CD4-positive, CD25-positive, alpha-beta regulatory T cell (primary cell): ENCODE measurements around the gene ABHD12. TPM values are rescaled to one million over a fixed set of nuclear protein-coding genes. Genes with fewer than 3 reads are reported as not detected.
A peak's percentile ranks its signal among the peaks of the same experiment; 100 is the strongest.

Experiments
- ATAC-seq, 2 donors: fragments of 150-1000 bp; cut with Tn5 transposase; one replicate each; pipeline ENCODE4 v1.10.0; 2021; ENCODE audit warnings: low read depth in 2 of 2, moderate number of reproducible peaks in 2 of 2, moderate library complexity in 1 of 2
- DNase-seq, 3 donors: peaks; one replicate each; pipeline versions ENCODE4 v3.0.0 to v3.0.0-alpha.2; 2012 to 2022; ENCODE audit warnings: mixed read lengths in 1 of 3
- H3K27ac ChIP-seq: one replicate; pipeline ENCODE4 v1.7.0; 2013; ENCODE audit warnings: mild to moderate bottlenecking, low read length; ENCODE audit not compliant: insufficient read depth, poor library complexity, severe bottlenecking
- H3K27me3 ChIP-seq: one replicate; pipeline ENCODE4 v1.7.0; 2013; ENCODE audit warnings: low read length; ENCODE audit not compliant: control insufficient read depth, insufficient read depth
- H3K36me3 ChIP-seq: one replicate; pipeline ENCODE4 v1.7.0; 2013; ENCODE audit warnings: mild to moderate bottlenecking, low read length, moderate library complexity; ENCODE audit not compliant: control insufficient read depth, insufficient read depth
- H3K4me1 ChIP-seq: 2 replicates; pipeline ENCODE4 v1.7.0; 2013; ENCODE audit warnings: mild to moderate bottlenecking, low read length; ENCODE audit not compliant: insufficient read depth, control insufficient read depth, poor library complexity, severe bottlenecking
- H3K4me3 ChIP-seq: one replicate; pipeline ENCODE4 v1.7.0; 2013; ENCODE audit warnings: low read depth, mild to moderate bottlenecking, low read length, moderate library complexity
- H3K9me3 ChIP-seq, 2 experiments: 1 replicate in 1 of 2; 2 replicates in 1 of 2; pipeline ENCODE4 v1.7.0; 2013; ENCODE audit warnings: low read length in 2 of 2, mild to moderate bottlenecking in 1 of 2, moderate library complexity in 1 of 2; ENCODE audit not compliant: control insufficient read depth in 2 of 2
- H3K27ac Mint-ChIP-seq, 3 donors: one replicate each; pipeline ENCODE4 v1.8.0; 2020 to 2022; ENCODE audit warnings: mild to moderate bottlenecking in 3 of 3, mixed read lengths in 3 of 3, moderate library complexity in 2 of 3
- H3K27me3 Mint-ChIP-seq: one replicate; pipeline ENCODE4 v1.8.0; 2022; ENCODE audit warnings: mild to moderate bottlenecking, mixed read lengths
- H3K36me3 Mint-ChIP-seq: one replicate; pipeline ENCODE4 v1.8.0; 2020; ENCODE audit warnings: mixed read lengths
- H3K4me1 Mint-ChIP-seq, 4 donors: one replicate each; pipeline ENCODE4 v1.8.0; 2020 to 2022; ENCODE audit warnings: mixed read lengths in 4 of 4, mild to moderate bottlenecking in 1 of 4
- H3K4me3 Mint-ChIP-seq, 4 donors: one replicate each; pipeline ENCODE4 v1.8.0; 2020 to 2022; ENCODE audit warnings: mild to moderate bottlenecking in 4 of 4, mixed read lengths in 4 of 4, moderate library complexity in 3 of 4
- H3K9me3 Mint-ChIP-seq, 7 donors: one replicate each; pipeline ENCODE4 v1.8.0; 2020 to 2022; ENCODE audit warnings: mixed read lengths in 7 of 7, mild to moderate bottlenecking in 3 of 7, moderate library complexity in 2 of 7
- polyA plus RNA-seq, 4 donors: library from polyadenylated mRNA; unstranded; fragments of 300-500 nt; fragmentation: Illumina TruSeq; gene quantifications; one replicate each; pipeline ENCODE4 v1.2.3, GENCODE V29; 2021
- total RNA-seq: library from RNA; stranded (reverse); gene quantifications from one replicate; pipeline ENCODE4 v1.2.3, GENCODE V29; 2022

ABHD12 gene
- total and polyA plus RNA-seq, 5 donors from 2014 or later = 26.8 to 44.1 (median 27.9) TPM

DNA sequence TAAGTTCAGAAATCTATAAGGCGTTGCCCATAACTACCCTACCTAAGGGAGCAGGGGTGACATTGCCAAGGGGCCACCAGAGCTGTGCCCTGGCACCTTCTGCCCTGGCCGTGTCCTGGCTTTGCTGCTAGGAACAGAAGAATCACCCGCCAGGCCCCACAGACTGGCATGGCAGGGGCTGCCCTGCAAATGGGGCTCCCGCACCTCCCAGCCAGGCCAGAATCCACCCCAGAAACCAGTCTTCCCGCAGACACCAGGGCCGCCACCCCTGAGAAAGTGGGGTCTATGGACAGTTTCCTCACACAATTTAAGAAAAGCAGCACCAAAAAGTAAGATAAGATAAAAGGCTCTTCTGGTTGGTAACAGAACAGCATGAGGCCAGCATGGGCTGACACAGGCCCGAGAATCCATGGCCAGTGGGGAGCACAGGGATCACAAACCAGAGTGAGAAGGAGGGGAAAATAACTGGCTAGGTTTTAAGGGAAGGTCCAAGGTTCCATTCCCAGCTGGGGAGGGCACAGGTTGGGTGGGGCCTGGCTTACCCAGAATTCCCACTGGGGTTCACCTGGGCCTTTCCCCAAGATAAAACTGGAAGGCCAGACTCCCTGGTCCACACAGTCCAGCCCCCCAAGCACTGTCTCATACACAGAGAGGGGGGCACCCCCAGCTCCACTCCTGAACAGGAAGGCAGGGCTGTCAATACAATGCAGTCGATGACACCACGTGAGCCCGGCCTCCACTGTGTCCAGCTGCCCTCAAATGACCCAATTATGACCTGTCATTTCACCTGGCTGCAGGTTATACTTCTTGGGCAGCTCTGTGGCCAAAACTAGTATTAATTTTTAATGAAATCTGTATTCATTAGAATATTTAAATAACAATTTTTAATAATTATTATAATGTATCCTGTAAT lies 83.4 kb downstream of the ABHD12 start:
- Mint-ChIP-seq H3K4me1 (peaks cover 8 to 15% (median 12%) of the 10 kb centered on the region in 4 donors), H3K27ac (peak overlapping the region in 2 of 3 donors; percentile 46 to 68)
- peaks cover 11% of the 10 kb centered on the region for H3K36me3 ChIP-seq

DNA sequence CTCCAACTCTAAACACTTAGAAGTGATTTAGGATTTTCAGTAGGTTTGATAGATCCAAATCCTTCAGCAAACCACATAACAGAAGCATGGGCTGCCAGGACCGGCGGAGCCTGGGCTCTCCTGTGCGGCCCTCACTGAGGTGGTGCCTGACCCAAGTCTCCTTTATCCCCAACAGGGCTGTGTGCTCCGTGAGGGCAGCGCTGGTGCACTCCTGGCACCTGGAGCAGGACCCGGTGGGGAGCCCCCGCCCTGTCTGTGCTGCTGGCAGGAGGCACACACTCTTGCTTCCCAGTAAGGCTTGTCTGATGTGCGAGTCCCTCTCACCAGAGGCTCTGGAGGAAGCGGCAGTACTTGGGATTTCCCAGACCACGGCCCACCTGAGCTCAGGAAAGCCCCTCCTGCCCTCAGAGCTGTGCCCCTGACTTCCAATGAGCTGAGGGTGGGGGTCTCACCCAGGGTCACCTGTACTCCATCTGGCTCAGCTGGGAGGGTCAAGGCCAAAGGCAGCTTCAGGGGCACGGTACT lies 86.5 kb downstream of the ABHD12 start:
- H3K27ac Mint-ChIP-seq = no peak overlapping the region
- H3K27me3 Mint-ChIP-seq = no peaks in the 10 kb centered on the region
- peaks cover 0 to 2% (median 0%) of the 10 kb centered on the region in 7 donors for H3K9me3 Mint-ChIP-seq
- H3K27me3 ChIP-seq = no peaks in the 10 kb centered on the region
- peaks cover 20% of the 10 kb centered on the region for H3K36me3 ChIP-seq
- ATAC-seq = peak in 1 of 2 donors; percentile 16
- H3K4me3 ChIP-seq = no peak overlapping the region
- H3K27ac ChIP-seq = no peak overlapping the region
- no peaks in the 10 kb centered on the region for H3K9me3 ChIP-seq
- H3K4me1 ChIP-seq = no peaks in the 10 kb centered on the region
- peaks cover 0 to 3% (median 0%) of the 10 kb centered on the region in 4 donors for H3K4me1 Mint-ChIP-seq
- H3K4me3 Mint-ChIP-seq = no peak overlapping the region
- no peak for DNase-seq
- peaks cover 7% of the 10 kb centered on the region for H3K36me3 Mint-ChIP-seq

More for the DNA sequence above, 83.4 kb downstream of the ABHD12 start:
- Histone ChIP-seq H3K27me3 (no peaks in the 10 kb centered on the region), H3K9me3 (no peaks in the 10 kb centered on the region), H3K27ac (no peak overlapping the region), H3K4me3 (no peak overlapping the region), H3K4me1 (peaks cover 16% of the 10 kb centered on the region)
- peak overlapping the region in 1 of 4 donors; percentile 65 for H3K4me3 Mint-ChIP-seq
- DNase-seq = no peak
- no peak for ATAC-seq
- H3K27me3 Mint-ChIP-seq = no peaks in the 10 kb centered on the region
- peaks cover 9% of the 10 kb centered on the region for H3K36me3 Mint-ChIP-seq
- peaks cover 0 to 2% (median 0%) of the 10 kb centered on the region in 7 donors for H3K9me3 Mint-ChIP-seq

DNA sequence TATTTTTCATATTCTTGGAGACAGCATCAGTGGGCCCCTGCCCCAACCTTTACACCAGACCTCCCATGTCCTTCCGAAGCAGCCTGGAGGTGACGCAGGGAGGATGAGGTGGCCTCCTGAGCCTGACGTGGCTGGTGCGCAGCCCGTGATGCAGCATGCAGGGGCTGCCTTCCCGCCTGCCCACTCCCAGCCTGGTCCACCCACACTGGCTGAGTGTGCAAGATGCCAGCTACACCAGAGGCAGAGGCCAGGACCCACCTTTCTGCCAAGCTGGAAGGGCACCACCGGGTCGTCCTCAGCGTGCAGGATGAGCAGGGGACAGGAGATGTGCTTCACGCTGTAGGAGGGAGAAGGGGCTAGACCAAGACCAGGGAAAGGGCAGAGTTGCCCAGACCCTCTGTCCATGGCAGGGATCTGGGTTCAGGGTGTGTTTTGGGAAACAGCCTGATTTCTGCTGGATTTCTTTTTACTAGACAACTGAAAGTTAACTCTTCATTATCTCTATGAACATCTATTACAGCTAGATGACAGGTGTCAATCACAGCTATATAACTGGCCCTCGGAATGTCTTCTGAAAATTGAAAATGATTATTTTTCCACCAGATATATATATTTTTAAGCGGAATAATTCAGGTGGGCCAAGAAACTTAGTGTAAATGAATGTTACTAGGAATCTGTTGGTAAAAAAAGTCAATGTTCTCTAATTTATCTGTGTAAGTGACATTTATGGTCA lies 87.2 kb downstream of the ABHD12 start:
- H3K4me3 Mint-ChIP-seq = no peak overlapping the region
- H3K36me3 ChIP-seq = peaks cover 20% of the 10 kb centered on the region
- H3K27me3 Mint-ChIP-seq = no peaks in the 10 kb centered on the region
- no peak overlapping the region for H3K27ac ChIP-seq
- no peaks in the 10 kb centered on the region for H3K4me1 ChIP-seq
- H3K27ac Mint-ChIP-seq = peak overlapping the region in 1 of 3 donors; percentile 51
- peaks cover 7% of the 10 kb centered on the region for H3K36me3 Mint-ChIP-seq
- peaks cover 0 to 2% (median 0%) of the 10 kb centered on the region in 7 donors for H3K9me3 Mint-ChIP-seq
- H3K4me3 ChIP-seq = no peak overlapping the region
- no peaks in the 10 kb centered on the region for H3K9me3 ChIP-seq
- H3K27me3 ChIP-seq = no peaks in the 10 kb centered on the region
- ATAC-seq (no peak), DNase-seq (no peak)
- H3K4me1 Mint-ChIP-seq = peaks cover 0 to 3% (median 0%) of the 10 kb centered on the region in 4 donors

GRCh38 chr20:25302596-25302995 lies 88.0 kb downstream of the ABHD12 start:
- Histone ChIP-seq H3K4me3 (no peak overlapping the region), H3K9me3 (no peaks in the 10 kb centered on the region), H3K27ac (no peak overlapping the region), H3K27me3 (no peaks in the 10 kb centered on the region), H3K36me3 (peaks cover 20% of the 10 kb centered on the region), H3K4me1 (no peaks in the 10 kb centered on the region)
- H3K36me3 Mint-ChIP-seq = peaks cover 7% of the 10 kb centered on the region
- H3K4me3 Mint-ChIP-seq = no peak overlapping the region
- no peak for ATAC-seq
- H3K4me1 Mint-ChIP-seq = peaks cover 0 to 3% (median 0%) of the 10 kb centered on the region in 4 donors
- H3K27ac Mint-ChIP-seq = peak overlapping the region in 1 of 3 donors; percentile 46
- no peaks in the 10 kb centered on the region for H3K27me3 Mint-ChIP-seq
- H3K9me3 Mint-ChIP-seq = peaks cover 0 to 2% (median 0%) of the 10 kb centered on the region in 7 donors
- no peak for DNase-seq

- ATAC-seq = no peak
- H3K4me3 ChIP-seq = no peak overlapping the region
- H3K27me3 ChIP-seq = no peaks in the 10 kb centered on the region
- Mint-ChIP-seq H3K27me3 (no peaks in the 10 kb centered on the region), H3K36me3 (peaks cover 4% of the 10 kb centered on the region), H3K4me3 (no peak overlapping the region), H3K27ac (peak overlapping the region in 2 of 3 donors; percentile 42 to 79), H3K4me1 (peaks cover 0 to 3% (median 0%) of the 10 kb centered on the region in 4 donors), H3K9me3 (no peaks in the 10 kb centered on the region)
- DNase-seq = no peak
- H3K9me3 ChIP-seq = no peaks in the 10 kb centered on the region
- H3K4me1 ChIP-seq = no peaks in the 10 kb centered on the region
- no peak overlapping the region for H3K27ac ChIP-seq
- peaks cover 23% of the 10 kb centered on the region for H3K36me3 ChIP-seq
Observed at GRCh38 chr20:25301357-25301920, 89.2 kb downstream of the ABHD12 start.

- H3K4me1 Mint-ChIP-seq = peaks cover 0 to 6% (median 0%) of the 10 kb centered on the region in 4 donors
- H3K36me3 ChIP-seq = peaks cover 23% of the 10 kb centered on the region
- no peak for DNase-seq
Observed at GRCh38 chr20:25300496-25301170, 90.0 kb downstream of the ABHD12 start.

DNA sequence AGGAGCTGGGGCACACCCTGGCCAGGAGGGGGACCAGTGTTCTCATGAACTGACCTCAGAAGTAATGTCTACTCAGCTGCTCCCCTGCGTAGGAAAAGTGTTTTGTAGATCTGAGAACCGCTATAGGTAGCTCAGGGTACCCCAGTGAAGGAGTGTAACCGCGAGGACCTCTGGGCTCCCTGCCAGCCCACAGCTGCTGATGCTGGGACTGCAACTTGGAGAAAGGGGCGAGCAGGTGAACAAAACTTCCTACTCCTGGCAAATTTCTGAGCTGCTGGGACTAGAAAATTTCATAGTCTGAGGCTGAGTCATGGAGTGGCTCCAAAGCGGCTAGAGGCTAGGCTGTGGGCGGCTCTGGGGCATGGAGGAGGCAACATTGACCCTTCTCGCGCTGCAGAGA lies 90.8 kb downstream of the ABHD12 start:
- ATAC-seq (no peak), DNase-seq (no peak)
- Mint-ChIP-seq H3K36me3 (peaks cover 4% of the 10 kb centered on the region), H3K9me3 (no peaks in the 10 kb centered on the region), H3K27ac (peak overlapping the region in 2 of 3 donors; percentile 23 to 69), H3K4me3 (no peak overlapping the region), H3K27me3 (no peaks in the 10 kb centered on the region), H3K4me1 (peaks cover 0 to 6% (median 0%) of the 10 kb centered on the region in 4 donors)
- Histone ChIP-seq H3K27me3 (no peaks in the 10 kb centered on the region), H3K4me3 (no peak overlapping the region), H3K4me1 (no peaks in the 10 kb centered on the region), H3K9me3 (no peaks in the 10 kb centered on the region), H3K27ac (no peak overlapping the region), H3K36me3 (peaks cover 23% of the 10 kb centered on the region)

More at GRCh38 chr20:25300496-25301170, 90.0 kb downstream of the ABHD12 start:
- Histone ChIP-seq H3K4me3 (no peak overlapping the region), H3K27me3 (no peaks in the 10 kb centered on the region), H3K9me3 (no peaks in the 10 kb centered on the region), H3K27ac (no peak overlapping the region), H3K4me1 (no peaks in the 10 kb centered on the region)
- Mint-ChIP-seq H3K4me3 (no peak overlapping the region), H3K27ac (peak overlapping the region in 1 of 3 donors; percentile 42), H3K27me3 (no peaks in the 10 kb centered on the region), H3K36me3 (peaks cover 4% of the 10 kb centered on the region), H3K9me3 (no peaks in the 10 kb centered on the region)
- ATAC-seq = no peak
